ENCODE measurements around the gene BRD1. TPM values are rescaled to one million over a fixed set of nuclear protein-coding genes. Genes with fewer than 3 reads are reported as not detected.

Gene BRD1
- total RNA-seq, 4 donors from 2014 or later: 21.2 to 37.1 (median 28.6) TPM

DNA sequence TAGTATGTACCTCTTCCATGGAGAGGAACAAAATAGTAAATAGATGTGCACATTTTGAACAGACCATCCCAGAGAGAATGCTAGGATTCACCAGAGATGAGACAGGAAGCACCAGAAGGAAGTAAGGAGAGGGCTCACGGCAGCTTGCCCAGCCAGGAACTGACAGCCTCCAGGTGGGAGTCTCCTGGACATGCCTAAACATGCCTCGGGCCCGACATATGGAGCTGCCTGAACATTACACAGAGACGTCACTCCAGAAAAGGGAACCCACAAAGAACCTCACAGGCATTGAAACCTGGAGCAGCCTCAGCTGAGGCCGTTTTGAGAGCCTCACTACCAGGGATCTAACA, 67.4 kb downstream of the BRD1 start:
- TF ChIP-seq, protein P1, sequence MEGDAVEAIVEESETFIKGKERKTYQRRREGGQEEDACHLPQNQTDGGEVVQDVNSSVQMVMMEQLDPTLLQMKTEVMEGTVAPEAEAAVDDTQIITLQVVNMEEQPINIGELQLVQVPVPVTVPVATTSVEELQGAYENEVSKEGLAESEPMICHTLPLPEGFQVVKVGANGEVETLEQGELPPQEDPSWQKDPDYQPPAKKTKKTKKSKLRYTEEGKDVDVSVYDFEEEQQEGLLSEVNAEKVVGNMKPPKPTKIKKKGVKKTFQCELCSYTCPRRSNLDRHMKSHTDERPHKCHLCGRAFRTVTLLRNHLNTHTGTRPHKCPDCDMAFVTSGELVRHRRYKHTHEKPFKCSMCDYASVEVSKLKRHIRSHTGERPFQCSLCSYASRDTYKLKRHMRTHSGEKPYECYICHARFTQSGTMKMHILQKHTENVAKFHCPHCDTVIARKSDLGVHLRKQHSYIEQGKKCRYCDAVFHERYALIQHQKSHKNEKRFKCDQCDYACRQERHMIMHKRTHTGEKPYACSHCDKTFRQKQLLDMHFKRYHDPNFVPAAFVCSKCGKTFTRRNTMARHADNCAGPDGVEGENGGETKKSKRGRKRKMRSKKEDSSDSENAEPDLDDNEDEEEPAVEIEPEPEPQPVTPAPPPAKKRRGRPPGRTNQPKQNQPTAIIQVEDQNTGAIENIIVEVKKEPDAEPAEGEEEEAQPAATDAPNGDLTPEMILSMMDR (IDR thresholded peaks at IDR 0.05; ENCODE audit: low read depth): no peak

DNA sequence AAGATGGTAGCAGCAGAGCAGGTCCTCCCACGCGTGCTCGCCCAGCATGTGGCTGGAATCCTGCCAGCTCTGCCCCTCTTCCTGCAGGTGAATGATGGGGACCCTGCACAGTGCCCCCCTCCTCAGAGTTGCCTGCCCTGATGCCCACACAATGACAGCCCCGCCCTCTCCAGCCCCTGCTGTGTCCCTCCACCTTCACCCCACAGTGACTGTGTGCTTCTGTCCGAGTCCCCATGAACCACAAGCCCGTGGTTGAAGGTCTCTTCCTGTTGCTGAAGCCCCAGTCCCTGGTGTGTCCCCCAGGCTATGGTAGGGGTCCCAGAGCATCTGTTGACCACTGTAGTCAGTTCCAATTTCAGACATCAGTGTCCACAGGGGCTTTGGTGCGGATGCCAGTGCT, 71.0 kb downstream of the BRD1 start:
- TF ChIP-seq, protein P1 (IDR thresholded peaks at IDR 0.05; ENCODE audit: low read depth): no peak

DNA sequence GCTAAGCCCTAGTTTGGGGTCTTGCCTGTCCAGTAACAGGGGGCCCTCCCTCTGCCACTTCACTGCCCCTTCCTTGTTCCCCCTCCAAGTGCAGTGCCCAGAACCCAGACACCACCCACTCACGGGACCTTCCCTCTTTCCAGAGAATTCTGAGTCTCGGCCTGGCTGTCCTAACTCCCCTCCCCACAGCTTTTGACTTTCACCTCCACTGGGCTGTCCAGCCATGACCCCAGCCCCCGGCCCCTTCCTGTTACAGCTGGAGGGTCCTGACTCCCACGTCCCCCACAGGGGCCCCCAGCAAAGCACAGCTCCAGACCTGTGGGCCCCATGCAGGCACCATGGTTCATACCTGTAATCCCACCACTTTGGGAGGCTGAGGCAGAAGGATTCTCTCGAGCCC, 71.5 kb downstream of the BRD1 start:
- TF ChIP-seq, protein P1 (IDR thresholded peaks at IDR 0.05; ENCODE audit: low read depth): no peak

DNA sequence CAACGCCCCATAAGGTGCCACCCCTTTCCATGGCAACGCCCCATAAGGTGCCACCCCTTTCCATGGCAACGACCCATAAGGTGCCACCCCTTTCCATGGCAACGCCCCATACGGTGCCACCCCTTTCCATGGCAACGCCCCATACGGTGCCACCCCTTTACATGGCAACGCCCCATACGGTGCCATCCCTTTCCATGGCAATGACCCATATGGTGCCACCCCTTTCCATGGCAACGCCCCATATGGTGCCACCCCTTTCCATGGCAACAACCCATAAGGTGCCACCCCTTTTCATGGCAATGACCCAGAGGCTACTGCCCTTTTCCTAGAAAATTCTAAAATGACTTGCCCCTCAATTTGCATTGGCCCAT, 72.1 kb downstream of the BRD1 start:
- TF ChIP-seq, protein P1 (IDR thresholded peaks at IDR 0.05; ENCODE audit: low read depth): no peak

DNA sequence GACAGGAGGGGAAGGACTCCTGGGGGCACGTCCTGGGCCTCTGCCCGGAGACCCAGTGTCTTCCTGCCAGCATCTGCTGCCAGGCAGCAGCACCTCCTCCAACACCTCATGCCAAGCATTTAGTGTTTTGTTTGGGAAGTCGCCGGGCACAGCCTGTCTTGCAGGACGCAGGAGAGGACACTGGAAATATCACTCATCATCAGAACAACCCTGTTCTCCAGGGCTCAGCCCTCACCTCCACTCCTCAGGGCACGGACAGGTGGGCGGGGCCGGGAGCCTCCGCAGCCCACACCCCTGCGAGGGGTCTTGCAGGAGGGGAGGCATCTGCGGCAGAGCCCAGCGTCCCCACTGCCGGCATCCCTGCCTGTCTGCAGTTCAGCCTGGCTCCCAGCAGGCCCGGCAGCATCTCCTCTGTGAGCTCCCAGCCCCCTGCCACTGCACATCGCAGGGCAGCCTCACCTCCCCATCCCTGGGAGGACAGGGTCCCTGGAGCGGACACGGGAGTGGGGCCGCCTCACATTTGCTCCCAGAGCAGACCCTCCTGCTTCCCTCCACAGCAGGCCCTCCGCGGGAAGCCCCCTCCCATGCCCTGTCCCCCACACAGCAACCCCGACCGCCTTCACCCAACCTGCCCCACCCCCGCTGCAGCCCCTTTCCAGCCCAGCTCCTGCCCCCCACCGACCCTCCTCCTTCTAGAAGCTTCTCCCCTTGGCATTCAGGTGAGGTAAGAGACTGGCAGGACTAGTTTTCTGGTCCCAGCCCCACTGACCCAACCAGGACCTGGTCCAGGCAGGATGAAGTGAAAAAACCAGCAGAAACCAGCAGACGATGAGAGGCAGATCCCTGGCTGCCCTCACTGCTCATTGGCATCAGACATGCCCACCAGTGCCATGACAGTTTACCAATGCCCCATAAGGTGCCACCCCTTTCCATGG, 72.7 kb downstream of the BRD1 start:
- TF ChIP-seq, protein P1 (IDR thresholded peaks at IDR 0.05; ENCODE audit: low read depth): no peak

DNA sequence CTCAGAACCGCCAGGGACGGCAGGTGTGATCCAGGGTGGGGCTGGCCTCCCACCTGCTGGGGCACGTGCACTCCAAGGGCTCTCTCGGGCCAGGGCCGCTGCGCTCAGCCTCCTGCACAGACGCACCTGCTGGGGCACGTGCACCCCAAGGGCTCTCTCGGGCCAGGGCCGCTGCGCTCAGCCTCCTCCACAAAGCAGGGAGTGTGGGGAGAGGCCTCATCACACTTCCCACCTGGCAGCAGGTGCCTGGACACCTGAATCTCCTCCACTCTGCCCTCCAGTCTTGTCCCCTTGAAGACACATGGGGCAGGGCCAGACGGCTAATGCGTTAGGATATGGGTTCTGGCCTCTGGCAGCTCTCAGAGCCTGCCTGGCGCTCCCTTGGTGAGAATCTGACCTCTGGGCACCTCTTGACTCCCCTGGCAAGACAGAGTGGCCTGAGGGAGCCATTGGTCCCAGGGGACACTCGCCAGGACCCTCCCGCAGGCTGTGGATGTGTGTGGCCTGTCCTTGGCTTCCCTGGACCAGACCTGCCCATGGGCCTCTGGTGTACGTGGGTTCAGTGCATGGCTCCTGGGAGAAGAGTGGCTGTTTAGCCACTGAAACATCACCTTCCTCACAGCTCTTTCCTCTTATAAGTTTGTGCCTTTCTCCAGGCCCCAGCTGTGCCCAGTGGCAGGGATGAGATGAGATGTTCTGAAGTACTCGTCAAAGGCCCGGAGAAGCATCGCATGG, 73.5 kb downstream of the BRD1 start:
- TF ChIP-seq, protein P1 (IDR thresholded peaks at IDR 0.05; ENCODE audit: low read depth): no peak

DNA sequence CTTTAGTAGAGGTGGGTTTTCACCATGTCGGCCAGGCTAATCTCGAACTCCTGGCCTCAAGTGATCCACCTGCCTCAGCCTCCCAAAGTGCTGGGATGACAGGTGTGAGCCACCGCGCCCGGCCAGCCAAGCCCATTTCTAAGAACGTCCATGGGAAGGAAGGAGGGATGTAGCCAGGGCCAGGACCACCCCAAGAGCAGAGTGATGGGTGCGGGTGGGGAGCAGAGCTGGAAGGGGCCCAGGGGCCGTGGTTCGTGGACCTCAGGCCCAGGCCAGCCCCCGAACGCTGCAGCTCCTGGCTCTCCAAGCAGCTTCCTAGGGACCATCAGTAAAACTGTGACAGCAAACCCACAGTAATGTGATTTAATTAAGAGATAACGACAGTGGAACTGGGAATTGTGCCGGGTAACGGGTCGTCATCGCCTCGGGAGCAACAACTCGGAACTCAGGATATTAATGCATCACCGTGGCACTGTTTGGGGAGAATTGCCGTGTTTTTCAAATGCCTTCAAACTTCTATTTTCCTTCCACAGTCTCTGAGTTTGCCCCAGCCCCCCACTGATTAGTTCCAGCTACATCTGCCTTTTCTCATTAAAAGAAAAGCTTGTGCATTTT, 74.3 kb downstream of the BRD1 start:
- TF ChIP-seq, protein P1 (IDR thresholded peaks at IDR 0.05; ENCODE audit: low read depth): no peak

Measured in subcutaneous adipose tissue (tissue), 4 donors.